SH-SY5Y (cell line): ENCODE measurements around the gene THSD4.

Source experiments
- GATA2 ChIP-seq: IDR thresholded peaks from 2 replicates; pipeline ENCODE4 v1.6.1; 2011; ENCODE audit warnings: mild to moderate bottlenecking, low read depth, low read length
- GATA3 ChIP-seq: IDR thresholded peaks from 2 replicates; pipeline ENCODE4 v1.6.1; 2011; ENCODE audit warnings: low read depth, mild to moderate bottlenecking, low read length, moderate library complexity

DNA sequence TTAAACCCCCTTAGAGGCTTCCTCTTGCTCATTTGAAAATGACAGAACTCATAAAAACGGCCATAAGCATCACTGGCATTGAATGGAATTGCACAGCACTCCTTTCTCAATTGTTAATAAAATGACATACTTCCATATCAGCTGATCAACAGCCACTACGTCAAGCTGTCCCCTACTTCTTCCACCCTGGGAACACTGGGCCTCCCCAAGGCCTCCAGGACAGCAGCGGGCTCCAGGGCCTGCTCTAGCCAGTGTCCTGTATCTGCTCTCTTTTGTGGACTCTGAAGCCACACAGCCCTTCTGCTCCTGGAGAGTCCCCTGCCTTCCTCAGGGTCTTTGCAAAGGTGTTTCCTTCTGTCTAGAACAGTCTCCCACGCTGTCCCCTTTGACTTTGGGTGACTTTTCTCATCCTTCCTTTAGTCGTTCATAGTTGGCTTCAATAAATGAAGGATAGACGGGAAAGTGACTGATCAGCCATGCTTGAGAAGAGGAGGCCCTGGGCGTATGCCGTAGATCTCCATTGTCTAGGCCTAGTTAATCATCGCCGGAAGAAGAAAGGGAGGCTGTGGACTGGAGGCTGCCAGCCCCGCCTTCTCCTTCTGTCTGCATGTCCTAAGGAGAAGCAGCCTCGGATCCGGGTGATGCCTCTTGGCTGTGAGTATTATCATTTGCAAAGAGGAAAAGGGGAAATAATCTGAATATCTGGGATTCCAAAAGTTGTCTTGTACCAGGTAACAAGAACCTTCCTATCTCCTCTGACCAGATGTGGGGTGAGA, 4.7 kb upstream of the THSD4 start:
- TF ChIP-seq GATA2 (no peak), GATA3 (no peak)
